Neural progenitor cell (in vitro differentiated cells): ENCODE measurements around the gene CCDC180.

Experiments used
- CTCF ChIP-seq: fragments of 200-600 bp; sonication (generic); IDR thresholded peaks from 2 replicates; pipeline ENCODE4 v1.5.1; 2017; ENCODE audit warnings: antibody characterized with exemption, mild to moderate bottlenecking
- EZH2 ChIP-seq: fragments of 200-600 bp; sonication (generic); IDR thresholded peaks from 2 replicates; pipeline ENCODE4 v1.6.1; 2017; ENCODE audit warnings: antibody characterized with exemption, mild to moderate bottlenecking, moderate library complexity
- EZH2phosphoT487 ChIP-seq: fragments of 200-600 bp; sonication (generic); IDR thresholded peaks from 2 replicates; pipeline ENCODE4 v1.6.1; 2017; ENCODE audit warnings: antibody characterized with exemption

GRCh38 chr9:97277953-97278352, 29.5 kb upstream of the CCDC180 start:
- TF ChIP-seq CTCF (no peak), EZH2phosphoT487 (no peak), EZH2 (no peak)
